ENCODE measurements around the gene LRP1B.

The LRP1B gene

DNA sequence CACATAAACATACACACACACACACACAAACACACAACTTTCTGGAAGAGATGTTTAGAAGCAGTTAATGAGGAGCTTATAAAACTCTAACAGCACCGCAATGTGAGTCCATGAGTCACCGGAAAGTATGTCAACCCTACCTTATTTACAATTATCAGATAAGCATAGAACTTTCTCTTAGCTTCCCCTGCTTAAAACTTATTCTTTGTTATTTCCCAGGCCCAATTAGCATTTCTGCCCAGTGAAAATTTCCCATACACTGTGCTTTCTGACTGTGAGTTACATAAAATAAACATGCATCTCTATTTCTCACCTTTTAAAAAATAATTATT is 737.6 kb downstream of the LRP1B start:
- H3K4me1 ChIP-seq (ENCODE audit: control insufficient read depth, low read length) = no peaks in the 10 kb centered on the region

GRCh38 chr2:141392517-141393213 is 738.2 kb downstream of the LRP1B start:
- H4K20me1 ChIP-seq (ENCODE audit: control insufficient read depth, insufficient read depth, low read depth, low read length) = no peaks in the 10 kb centered on the region
- TF ChIP-seq CTCF (IDR thresholded peaks at IDR 0.05; ENCODE audit: low read depth, low read length, poor library complexity, severe bottlenecking) (no peak), EZH2phosphoT487 (IDR thresholded peaks at IDR 0.05; ENCODE audit: borderline replicate concordance, low read length) (no peak)
- H3K27ac ChIP-seq (ENCODE audit: low read depth, low read length) = no peak overlapping the region
- H3K4me1 ChIP-seq (ENCODE audit: control insufficient read depth, low read length) = no peaks in the 10 kb centered on the region
- no peak overlapping the region for H3K4me3 ChIP-seq (ENCODE audit: low read length)
- no peaks in the 10 kb centered on the region for H3K9me3 ChIP-seq (ENCODE audit: control insufficient read depth, insufficient read depth, low read length)
- no peaks in the 10 kb centered on the region for H3K36me3 ChIP-seq (ENCODE audit: control insufficient read depth, low read length)
- H3K4me2 ChIP-seq (ENCODE audit: low read length) = no peak overlapping the region
- H3F3A ChIP-seq (ENCODE audit: control insufficient read depth, insufficient read depth) = no peaks in the 10 kb centered on the region
- no peaks in the 10 kb centered on the region for H3K79me2 ChIP-seq (ENCODE audit: control insufficient read depth, low read length)
- H3K9me2 ChIP-seq (replicated peaks; ENCODE audit: control insufficient read depth, low read length) = no peaks in the 10 kb centered on the region
- no peaks in the 10 kb centered on the region for H3K27me3 ChIP-seq (ENCODE audit: control insufficient read depth, low read length)

More for the DNA sequence above, 737.6 kb downstream of the LRP1B start:
- H3K4me3 ChIP-seq (ENCODE audit: low read length) = no peak overlapping the region
- H4K20me1 ChIP-seq (ENCODE audit: control insufficient read depth, insufficient read depth, low read depth, low read length) = no peaks in the 10 kb centered on the region
- TF ChIP-seq CTCF (IDR thresholded peaks at IDR 0.05; ENCODE audit: low read depth, low read length, poor library complexity, severe bottlenecking) = no peak
- no peak for TF ChIP-seq EZH2phosphoT487 (IDR thresholded peaks at IDR 0.05; ENCODE audit: borderline replicate concordance, low read length)
- H3K27ac ChIP-seq (ENCODE audit: low read depth, low read length) = no peak overlapping the region
- no peaks in the 10 kb centered on the region for H3K9me2 ChIP-seq (replicated peaks; ENCODE audit: control insufficient read depth, low read length)
- H3K36me3 ChIP-seq (ENCODE audit: control insufficient read depth, low read length) = no peaks in the 10 kb centered on the region
- no peaks in the 10 kb centered on the region for H3K79me2 ChIP-seq (ENCODE audit: control insufficient read depth, low read length)
- H3F3A ChIP-seq (ENCODE audit: control insufficient read depth, insufficient read depth) = no peaks in the 10 kb centered on the region
- H3K9me3 ChIP-seq (ENCODE audit: control insufficient read depth, insufficient read depth, low read length) = no peaks in the 10 kb centered on the region
- no peak overlapping the region for H3K4me2 ChIP-seq (ENCODE audit: low read length)
- no peaks in the 10 kb centered on the region for H3K27me3 ChIP-seq (ENCODE audit: control insufficient read depth, low read length)

DNA sequence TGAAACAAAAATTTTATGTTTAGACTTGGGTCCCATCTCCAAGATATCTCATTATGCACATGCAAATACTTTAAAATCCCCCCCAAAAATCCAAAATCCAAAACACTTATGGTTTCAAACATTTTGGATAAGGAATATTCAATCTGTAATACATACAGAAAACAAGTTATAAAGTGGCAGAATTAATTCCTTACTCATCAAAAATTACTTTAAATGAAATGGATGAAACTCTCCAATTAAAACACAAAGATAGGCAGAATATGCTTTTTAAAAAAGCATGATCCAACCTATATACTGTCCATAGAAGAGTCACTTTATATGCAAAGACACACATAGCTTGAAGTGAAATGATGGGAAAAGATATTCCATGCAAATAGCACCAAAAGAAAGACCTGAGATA is 744.6 kb downstream of the LRP1B start:
- Histone ChIP-seq H3K36me3 (ENCODE audit: control insufficient read depth, low read length) (no peaks in the 10 kb centered on the region), H3K79me2 (ENCODE audit: control insufficient read depth, low read length) (no peaks in the 10 kb centered on the region), H3K27me3 (ENCODE audit: control insufficient read depth, low read length) (no peaks in the 10 kb centered on the region), H3K4me3 (ENCODE audit: low read length) (no peak overlapping the region), H3K27ac (ENCODE audit: low read depth, low read length) (no peak overlapping the region), H3F3A (ENCODE audit: control insufficient read depth, insufficient read depth) (no peaks in the 10 kb centered on the region), H3K9me2 (replicated peaks; ENCODE audit: control insufficient read depth, low read length) (no peaks in the 10 kb centered on the region), H4K20me1 (ENCODE audit: control insufficient read depth, insufficient read depth, low read depth, low read length) (no peaks in the 10 kb centered on the region), H3K9me3 (ENCODE audit: control insufficient read depth, insufficient read depth, low read length) (no peaks in the 10 kb centered on the region), H3K4me2 (ENCODE audit: low read length) (no peak overlapping the region), H3K4me1 (ENCODE audit: control insufficient read depth, low read length) (no peaks in the 10 kb centered on the region)
- no peak for TF ChIP-seq EZH2phosphoT487 (IDR thresholded peaks at IDR 0.05; ENCODE audit: borderline replicate concordance, low read length)
- no peak for TF ChIP-seq CTCF (IDR thresholded peaks at IDR 0.05; ENCODE audit: low read depth, low read length, poor library complexity, severe bottlenecking)
